HG03139 (cell line): ENCODE results near the gene MSRB3.
"Not testable (repeated sequence)": the region's sequence is repeated elsewhere in the genome, so short reads cannot be mapped to it uniquely, and the experiment has no call there.

Experiments used
- ATAC-seq: cut with Tn5 transposase; IDR thresholded peaks from one replicate; pipeline ENCODE4 v1.9.1; 2021; ENCODE audit not compliant: unreplicated experiment

The MSRB3 gene

GRCh38 chr12:65285532-65285931, 7.0 kb downstream of the MSRB3 start:
- not testable (repeated sequence) for ATAC-seq

GRCh38 chr12:65287426-65287825, 8.9 kb downstream of the MSRB3 start:
- no peak for ATAC-seq

- ATAC-seq: no peak
Measured at GRCh38 chr12:65292241-65292640, 13.8 kb downstream of the MSRB3 start.

- ATAC-seq: no peak
Measured at GRCh38 chr12:65293735-65294134, 15.3 kb downstream of the MSRB3 start.

GRCh38 chr12:65294641-65295262, 16.3 kb downstream of the MSRB3 start:
- no peak for ATAC-seq

- no peak for ATAC-seq
Measured at GRCh38 chr12:65296508-65297265, 18.2 kb downstream of the MSRB3 start.

GRCh38 chr12:65300097-65300496, 21.6 kb downstream of the MSRB3 start:
- no peak for ATAC-seq

GRCh38 chr12:65300679-65301349, 22.3 kb downstream of the MSRB3 start:
- ATAC-seq: no peak

- no peak for ATAC-seq
Measured at GRCh38 chr12:65302891-65303290, 24.4 kb downstream of the MSRB3 start.

GRCh38 chr12:65305346-65305950, 27.0 kb downstream of the MSRB3 start:
- ATAC-seq: no peak

- ATAC-seq: no peak
Measured at GRCh38 chr12:65306366-65307168, 28.1 kb downstream of the MSRB3 start.

GRCh38 chr12:65307169-65307501, 28.7 kb downstream of the MSRB3 start:
- no peak for ATAC-seq

- no peak for ATAC-seq
Measured at GRCh38 chr12:65308006-65308405, 29.5 kb downstream of the MSRB3 start.

- ATAC-seq: no peak
Measured at GRCh38 chr12:65308601-65309071, 30.2 kb downstream of the MSRB3 start.

- no peak for ATAC-seq
Measured at GRCh38 chr12:65311260-65311659, 32.8 kb downstream of the MSRB3 start.

GRCh38 chr12:65313719-65314317, 35.3 kb downstream of the MSRB3 start:
- ATAC-seq: no peak

GRCh38 chr12:65315238-65315637, 36.8 kb downstream of the MSRB3 start:
- not testable (repeated sequence) for ATAC-seq

GRCh38 chr12:65318186-65318685, 39.8 kb downstream of the MSRB3 start:
- ATAC-seq: no peak

GRCh38 chr12:65319688-65320200, 41.3 kb downstream of the MSRB3 start:
- ATAC-seq: no peak

- ATAC-seq: no peak
Measured at GRCh38 chr12:65323070-65323469, 44.6 kb downstream of the MSRB3 start.
